Left lung (tissue), 10 donors: Measurements from ENCODE around the gene OR10A3. TPM values are rescaled to one million over a fixed set of nuclear protein-coding genes. Genes with fewer than 3 reads are reported as not detected.
A peak's percentile ranks its signal among the peaks of the same experiment; 100 is the strongest.

Experiments used
- ATAC-seq: fragments of 200-7000 bp; cut with Tn5 transposase; one replicate; pipeline ENCODE4 v1.9.1; 2020; ENCODE audit warnings: moderate library complexity
- DNase-seq, 4 donors: peaks; one replicate each; pipeline ENCODE4 v3.0.0-alpha.2; 2013 to 2020
- H3K27ac ChIP-seq, 2 donors: fragments of 200-600 bp; sonication (generic) in 1 of 2; one replicate each; pipeline versions ENCODE4 v1.5.0 to v1.8.0; 2020 to 2021
- H3K27me3 ChIP-seq, 2 donors: fragments of 200-600 bp; sonication (generic) in 1 of 2; one replicate each; pipeline versions ENCODE4 v1.5.0 to v1.8.0; 2020 to 2021
- H3K36me3 ChIP-seq, 2 donors: fragments of 200-600 bp; sonication (generic) in 1 of 2; one replicate each; pipeline versions ENCODE4 v1.5.0 to v1.8.0; 2020 to 2021
- H3K4me1 ChIP-seq, 2 donors: fragments of 200-600 bp; one replicate each; pipeline ENCODE4 v1.8.0; 2021
- H3K4me3 ChIP-seq, 2 donors: fragments of 200-600 bp; sonication (generic) in 1 of 2; one replicate each; pipeline versions ENCODE4 v1.5.0 to v1.8.0; 2020 to 2021; ENCODE audit warnings: mild to moderate bottlenecking in 1 of 2
- H3K9me3 ChIP-seq, 2 donors: fragments of 200-600 bp; sonication (generic) in 1 of 2; one replicate each; pipeline versions ENCODE4 v1.5.0 to v1.8.0; 2020 to 2021
- intact Hi-C, 2 donors: fragments of 100-400 bp; cut with DNase I; formaldehyde crosslinking; loops; one replicate each; pipeline versions ENCODE4 v1.11.2 to v1.14.2; 2022
- polyA plus RNA-seq, 6 donors: library from polyadenylated mRNA; unstranded; fragments of 120-200 nt; gene quantifications; one replicate each; pipeline ENCODE4 v1.2.1, GENCODE V29; 2013; ENCODE audit not compliant: insufficient read length in 6 of 6
- total RNA-seq, 2 donors: library from RNA; stranded (reverse); fragmentation: NEBNext Ultra II Directional; extraction: Animal tissue kit (Norgen Biotek cat#: 25700); gene quantifications; one replicate each; pipeline ENCODE4 v1.2.1, GENCODE V29; 2021
- TF ChIP-seq, protein P1 (sequence below), 2 donors: fragments of 200-600 bp; sonication (generic) in 1 of 2; IDR thresholded peaks; one replicate each; pipeline versions ENCODE4 v1.5.0 to v1.8.0; 2021; ENCODE audit warnings: antibody characterized with exemption in 2 of 2
- donor health status: DM: no; HTN: yes; CAD: no.
- donor health status: DM: no; HTN: no; CAD: no.

The OR10A3 gene
- total and polyA plus RNA-seq, 8 donors, result 0.04 to 0.13 (median 0.06) TPM; not detected in 4

DNA sequence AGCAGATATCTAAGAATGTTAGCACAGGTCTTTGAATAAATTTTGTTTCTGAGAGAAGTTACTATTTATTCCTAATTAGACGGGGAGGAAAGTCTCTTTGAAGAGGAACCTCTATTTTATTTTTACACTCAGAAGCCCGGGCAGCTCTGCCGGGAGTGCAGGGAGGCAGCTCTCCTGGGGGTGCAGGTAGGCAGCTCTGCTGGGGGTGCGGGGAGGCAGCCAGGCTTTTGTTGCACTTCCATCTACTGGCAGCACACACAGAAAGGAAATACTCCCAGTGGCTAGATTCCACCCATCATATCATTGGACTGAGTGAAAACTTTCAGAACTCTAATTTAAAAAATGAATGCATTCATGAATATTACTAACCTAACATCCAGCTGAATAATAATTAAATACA is 35.0 kb downstream of the OR10A3 start:
- Histone ChIP-seq H3K36me3 (no peaks in the 10 kb centered on the region), H3K4me1 (no peaks in the 10 kb centered on the region), H3K27ac (peak overlapping the region in 1 of 2 donors; percentile 70), H3K4me3 (no peak overlapping the region), H3K9me3 (no peaks in the 10 kb centered on the region), H3K27me3 (no peaks in the 10 kb centered on the region)
- DNase-seq (no peak), ATAC-seq (peak; percentile 53)
- intact Hi-C loops, result no loop called here
- TF ChIP-seq, protein P1, sequence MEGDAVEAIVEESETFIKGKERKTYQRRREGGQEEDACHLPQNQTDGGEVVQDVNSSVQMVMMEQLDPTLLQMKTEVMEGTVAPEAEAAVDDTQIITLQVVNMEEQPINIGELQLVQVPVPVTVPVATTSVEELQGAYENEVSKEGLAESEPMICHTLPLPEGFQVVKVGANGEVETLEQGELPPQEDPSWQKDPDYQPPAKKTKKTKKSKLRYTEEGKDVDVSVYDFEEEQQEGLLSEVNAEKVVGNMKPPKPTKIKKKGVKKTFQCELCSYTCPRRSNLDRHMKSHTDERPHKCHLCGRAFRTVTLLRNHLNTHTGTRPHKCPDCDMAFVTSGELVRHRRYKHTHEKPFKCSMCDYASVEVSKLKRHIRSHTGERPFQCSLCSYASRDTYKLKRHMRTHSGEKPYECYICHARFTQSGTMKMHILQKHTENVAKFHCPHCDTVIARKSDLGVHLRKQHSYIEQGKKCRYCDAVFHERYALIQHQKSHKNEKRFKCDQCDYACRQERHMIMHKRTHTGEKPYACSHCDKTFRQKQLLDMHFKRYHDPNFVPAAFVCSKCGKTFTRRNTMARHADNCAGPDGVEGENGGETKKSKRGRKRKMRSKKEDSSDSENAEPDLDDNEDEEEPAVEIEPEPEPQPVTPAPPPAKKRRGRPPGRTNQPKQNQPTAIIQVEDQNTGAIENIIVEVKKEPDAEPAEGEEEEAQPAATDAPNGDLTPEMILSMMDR (IDR thresholded peaks at IDR 0.05), result no peak

DNA sequence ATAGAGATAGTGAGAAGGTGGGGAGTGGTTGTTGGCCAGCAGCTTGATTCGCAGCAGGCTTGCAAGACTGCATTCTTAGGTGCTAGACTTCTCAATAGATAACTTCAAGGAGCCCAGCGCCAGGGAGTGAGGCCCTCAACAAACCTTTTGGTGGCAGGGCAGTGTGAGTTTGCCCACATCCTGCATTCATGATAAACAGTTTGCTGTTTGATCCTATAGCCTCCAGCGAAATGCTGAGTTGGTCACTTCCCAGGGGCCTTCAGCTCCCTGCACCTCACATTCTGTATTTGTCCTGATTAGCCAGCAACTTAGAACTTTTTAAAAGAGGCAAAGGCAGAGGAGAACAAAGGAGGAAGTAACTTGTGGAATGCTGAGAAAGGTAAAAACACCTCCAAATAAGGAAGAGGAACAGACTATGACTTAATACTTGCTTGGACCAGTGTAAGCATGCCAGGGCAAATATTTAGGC is 35.5 kb downstream of the OR10A3 start:
- Histone ChIP-seq H3K27me3 (no peaks in the 10 kb centered on the region), H3K27ac (peak overlapping the region in 1 of 2 donors; percentile 70), H3K9me3 (no peaks in the 10 kb centered on the region), H3K36me3 (no peaks in the 10 kb centered on the region), H3K4me3 (no peak overlapping the region), H3K4me1 (no peaks in the 10 kb centered on the region)
- ATAC-seq (peak; percentile 90), DNase-seq (peak in 1 of 4 donors; percentile 58)
- intact Hi-C loops, result no loop called here
- TF ChIP-seq, protein P1 (IDR thresholded peaks at IDR 0.05), result no peak

DNA sequence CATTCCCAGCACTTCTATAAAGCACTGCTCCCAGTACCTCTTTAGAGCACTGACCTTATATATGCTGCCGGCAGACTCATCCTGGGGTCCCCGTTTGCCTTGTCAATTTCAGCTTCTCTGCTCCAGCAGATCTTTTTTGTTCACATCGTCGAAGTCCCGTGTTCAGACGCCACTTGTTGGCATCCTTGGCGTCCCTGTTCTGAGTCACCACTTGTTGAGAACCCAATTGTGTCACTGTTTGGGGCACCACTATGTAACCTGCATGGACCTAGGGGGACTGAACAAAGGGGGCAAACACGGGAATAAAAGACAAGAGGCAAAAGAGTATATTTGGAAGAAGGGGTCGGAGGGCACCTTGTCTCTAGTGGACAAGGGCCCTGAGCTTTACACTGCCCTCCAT is 36.0 kb downstream of the OR10A3 start:
- no peak for DNase-seq
- H3K36me3 ChIP-seq, result no peaks in the 10 kb centered on the region
- H3K27ac ChIP-seq, result peak overlapping the region in 1 of 2 donors; percentile 70
- no peaks in the 10 kb centered on the region for H3K4me1 ChIP-seq
- H3K4me3 ChIP-seq, result no peak overlapping the region
- TF ChIP-seq, protein P1 (IDR thresholded peaks at IDR 0.05), result no peak
- ATAC-seq, result peak; percentile 70
- H3K27me3 ChIP-seq, result no peaks in the 10 kb centered on the region
- intact Hi-C loops, result no loop called here
- no peaks in the 10 kb centered on the region for H3K9me3 ChIP-seq

DNA sequence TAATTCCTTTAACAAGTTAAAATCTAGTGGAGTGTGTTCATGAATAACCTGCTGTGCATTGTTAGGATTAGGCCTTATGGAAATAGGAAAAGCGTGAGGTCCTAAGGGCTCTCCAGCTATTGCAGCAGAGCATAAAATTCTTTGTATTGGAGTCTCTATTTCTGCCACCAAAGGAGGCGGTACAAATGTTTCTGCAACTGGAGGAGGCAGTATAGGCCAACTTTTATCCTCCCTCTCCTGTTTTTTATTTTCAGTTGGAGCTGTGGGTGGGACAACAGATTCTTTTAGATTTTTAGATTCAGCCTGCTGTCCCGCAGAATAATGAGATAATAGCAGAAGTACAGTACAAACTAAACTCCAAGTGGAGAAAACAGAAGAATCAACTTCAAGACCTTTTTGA is 36.6 kb downstream of the OR10A3 start:
- no peak for DNase-seq
- intact Hi-C loops, result no loop called here
- peak; percentile 58 for ATAC-seq
- Histone ChIP-seq H3K27me3 (no peaks in the 10 kb centered on the region), H3K36me3 (no peaks in the 10 kb centered on the region), H3K9me3 (no peaks in the 10 kb centered on the region), H3K4me1 (no peaks in the 10 kb centered on the region), H3K4me3 (no peak overlapping the region), H3K27ac (peak overlapping the region in 1 of 2 donors; percentile 70)
- TF ChIP-seq, protein P1 (IDR thresholded peaks at IDR 0.05), result no peak

DNA sequence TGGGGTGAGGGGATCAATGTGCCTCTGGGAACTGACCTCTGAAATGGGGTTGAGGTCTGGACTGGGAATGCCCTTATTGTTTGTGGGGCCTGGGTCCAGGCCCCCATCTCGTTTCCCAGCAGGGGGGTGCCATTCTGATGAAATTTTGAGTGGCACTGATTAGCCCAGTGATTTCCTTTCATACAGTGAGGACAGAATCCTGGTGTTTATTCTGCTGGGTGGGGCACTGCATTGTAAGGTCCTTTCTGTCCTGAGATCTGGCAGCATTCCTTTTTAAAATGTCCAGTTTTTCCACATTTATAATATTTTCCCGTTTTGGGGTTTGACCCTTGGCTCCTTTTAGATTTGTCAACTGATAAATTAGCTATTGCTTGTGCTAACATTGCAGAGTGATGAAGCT is 37.6 kb downstream of the OR10A3 start:
- DNase-seq (no peak), ATAC-seq (no peak)
- Histone ChIP-seq H3K4me3 (no peak overlapping the region), H3K27ac (no peak overlapping the region), H3K9me3 (no peaks in the 10 kb centered on the region), H3K36me3 (no peaks in the 10 kb centered on the region), H3K4me1 (no peaks in the 10 kb centered on the region), H3K27me3 (no peaks in the 10 kb centered on the region)
- TF ChIP-seq, protein P1 (IDR thresholded peaks at IDR 0.05), result no peak
- intact Hi-C loops, result no loop called here
